Activated naive CD4-positive, alpha-beta T cell treated with anti-CD3 and anti-CD28 coated beads, Interleukin-2, amount 50 U/mL, for 24 hours (primary cell): ENCODE results near the gene GTF2F1.
"Not testable (repeated sequence)": the region's sequence is repeated elsewhere in the genome, so short reads cannot be mapped to it uniquely, and the experiment has no call there.

Experiments
- H3K27ac Mint-ChIP-seq: one replicate; pipeline ENCODE4 v1.8.0; 2021; ENCODE audit warnings: mild to moderate bottlenecking, mixed read lengths
- H3K27me3 Mint-ChIP-seq: one replicate; pipeline ENCODE4 v1.8.0; 2021; ENCODE audit warnings: mixed read lengths
- H3K36me3 Mint-ChIP-seq: one replicate; pipeline ENCODE4 v1.8.0; 2021; ENCODE audit warnings: mixed read lengths
- H3K4me1 Mint-ChIP-seq: one replicate; pipeline ENCODE4 v1.8.0; 2021; ENCODE audit warnings: mixed read lengths
- H3K4me3 Mint-ChIP-seq: one replicate; pipeline ENCODE4 v1.8.0; 2021; ENCODE audit warnings: mild to moderate bottlenecking, mixed read lengths
- H3K9me3 Mint-ChIP-seq: one replicate; pipeline ENCODE4 v1.8.0; 2021; ENCODE audit warnings: mixed read lengths

The GTF2F1 gene

DNA sequence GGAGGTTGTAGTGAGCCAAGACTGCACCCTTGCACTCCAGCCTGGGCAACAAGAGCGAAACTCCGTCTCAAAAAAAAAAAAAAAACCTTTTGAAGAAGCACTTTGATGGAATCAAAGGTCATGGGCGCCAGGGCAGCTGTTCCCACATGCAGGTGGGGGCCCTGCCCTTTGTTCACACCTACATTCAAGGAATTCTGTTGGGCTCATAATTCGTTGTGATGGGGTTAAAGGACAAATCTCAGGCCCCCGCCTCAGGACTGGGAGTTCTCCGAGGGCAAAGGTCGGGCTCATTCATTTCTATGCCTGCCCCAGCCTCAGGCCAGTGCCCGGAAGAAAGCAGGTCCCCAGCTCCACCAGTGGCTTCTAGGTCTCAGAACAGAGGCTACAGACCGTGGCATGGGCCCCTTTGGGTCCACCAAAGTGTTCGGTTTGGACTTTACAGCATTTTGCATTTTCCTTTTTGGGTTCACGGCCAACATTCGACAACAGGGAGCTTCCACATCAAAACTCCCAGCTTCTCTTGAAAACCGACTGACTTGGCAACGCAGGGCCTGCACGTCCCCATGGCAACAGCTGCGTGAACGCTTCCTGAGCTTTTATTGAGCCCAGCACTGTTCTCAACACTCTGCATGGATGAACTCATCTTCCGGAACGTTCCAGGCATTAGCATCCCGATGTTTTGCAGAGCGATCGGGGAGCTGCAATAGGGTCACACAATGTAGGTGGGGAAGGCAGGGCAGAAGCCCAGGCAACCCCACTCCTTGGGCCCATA, 10.1 kb upstream of the GTF2F1 start:
- H3K27me3 Mint-ChIP-seq: no peaks in the 10 kb centered on the region
- no peaks in the 10 kb centered on the region for H3K4me1 Mint-ChIP-seq
- H3K27ac Mint-ChIP-seq: no peak overlapping the region
- H3K9me3 Mint-ChIP-seq: no peaks in the 10 kb centered on the region
- no peak overlapping the region for H3K4me3 Mint-ChIP-seq
- H3K36me3 Mint-ChIP-seq: no peaks in the 10 kb centered on the region

DNA sequence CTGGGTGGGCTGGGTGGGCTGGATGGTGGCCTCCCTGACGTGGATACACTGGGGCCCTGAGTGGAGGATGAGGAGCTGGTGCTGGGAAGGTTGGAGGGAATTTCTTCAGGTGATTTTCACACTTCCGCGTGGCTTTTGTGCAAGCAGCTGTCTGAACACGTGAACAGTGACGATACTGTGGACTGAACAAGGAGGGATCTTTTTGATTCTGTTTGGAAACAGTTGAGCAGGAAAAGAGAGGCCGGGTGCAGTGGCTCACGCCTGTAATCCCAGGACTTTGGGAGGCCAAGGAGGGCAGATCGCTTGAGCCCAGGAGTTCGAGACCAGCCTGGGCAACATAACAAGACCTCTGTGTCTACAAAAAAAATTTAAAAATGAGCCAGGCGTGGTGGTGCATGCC, 9.1 kb upstream of the GTF2F1 start:
- Mint-ChIP-seq H3K4me1 (no peaks in the 10 kb centered on the region), H3K27me3 (no peaks in the 10 kb centered on the region), H3K4me3 (no peak overlapping the region), H3K36me3 (no peaks in the 10 kb centered on the region), H3K27ac (no peak overlapping the region), H3K9me3 (no peaks in the 10 kb centered on the region)

DNA sequence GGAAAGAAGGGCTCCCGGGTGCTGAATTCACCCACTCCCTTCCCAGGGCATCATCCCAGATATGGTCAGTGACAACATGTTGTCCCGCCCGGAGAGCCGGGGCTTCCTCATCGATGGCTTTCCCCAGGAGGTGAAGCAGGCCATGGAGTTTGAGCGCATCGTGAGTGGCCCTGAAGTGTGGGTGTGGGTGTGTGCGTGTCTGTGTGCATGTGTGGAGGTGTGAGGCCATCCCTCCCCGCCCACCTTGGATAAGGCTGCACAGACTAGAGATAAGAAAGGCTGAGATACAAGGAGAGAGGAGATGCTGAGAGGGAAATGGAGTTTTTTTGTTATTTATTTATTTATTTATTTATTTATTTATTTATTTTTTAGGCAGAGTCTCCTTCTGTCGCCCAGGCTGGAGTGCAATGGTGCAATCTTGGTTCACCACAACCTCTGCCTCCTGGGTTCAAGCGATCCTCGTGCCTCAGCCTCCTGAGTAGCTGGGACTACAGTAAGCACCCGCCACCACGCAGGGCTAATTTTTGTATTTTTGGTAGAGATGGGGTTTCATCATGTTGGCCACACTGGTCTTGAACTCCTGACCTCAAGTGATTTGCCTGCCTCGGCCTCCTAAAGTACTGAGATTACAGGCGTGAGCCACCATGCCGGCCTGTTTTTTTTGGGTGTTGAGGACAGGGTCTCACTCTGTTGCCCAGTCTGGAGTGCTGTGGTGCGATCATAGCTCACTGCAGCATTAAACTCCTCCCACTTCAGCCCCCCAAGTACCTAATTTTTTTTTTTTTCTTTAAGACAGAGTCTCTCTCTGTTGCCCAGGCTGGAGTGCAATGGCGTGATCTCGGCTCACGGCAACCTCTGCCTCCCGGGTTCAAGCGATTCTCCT, 7.3 kb upstream of the GTF2F1 start:
- H3K4me1 Mint-ChIP-seq, H3K4me3 Mint-ChIP-seq, H3K36me3 Mint-ChIP-seq, H3K9me3 Mint-ChIP-seq, H3K27me3 Mint-ChIP-seq, H3K27ac Mint-ChIP-seq: not testable (repeated sequence)

DNA sequence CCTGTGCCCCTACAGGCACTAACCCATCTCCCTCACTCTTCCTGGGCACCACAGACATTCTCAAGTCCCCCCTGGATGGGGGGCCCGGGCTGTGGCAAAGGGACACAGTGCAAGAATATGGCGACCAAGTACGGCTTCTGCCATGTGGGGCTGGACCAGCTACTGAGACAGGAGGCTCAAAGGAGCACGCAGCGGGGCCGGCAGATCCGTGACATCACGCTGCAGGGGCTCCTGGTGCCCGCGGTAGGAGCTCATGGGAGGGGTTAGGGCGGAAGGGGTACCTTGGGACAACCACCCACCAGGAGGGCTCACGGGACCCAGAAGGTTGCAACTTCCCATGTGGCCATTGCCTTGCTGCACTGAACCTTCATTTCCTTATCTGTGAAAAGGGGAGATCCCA, 3.3 kb upstream of the GTF2F1 start:
- Mint-ChIP-seq H3K9me3 (no peaks in the 10 kb centered on the region), H3K4me3 (no peak overlapping the region), H3K27me3 (no peaks in the 10 kb centered on the region), H3K4me1 (peaks cover 14% of the 10 kb centered on the region), H3K36me3 (no peaks in the 10 kb centered on the region), H3K27ac (no peak overlapping the region)

DNA sequence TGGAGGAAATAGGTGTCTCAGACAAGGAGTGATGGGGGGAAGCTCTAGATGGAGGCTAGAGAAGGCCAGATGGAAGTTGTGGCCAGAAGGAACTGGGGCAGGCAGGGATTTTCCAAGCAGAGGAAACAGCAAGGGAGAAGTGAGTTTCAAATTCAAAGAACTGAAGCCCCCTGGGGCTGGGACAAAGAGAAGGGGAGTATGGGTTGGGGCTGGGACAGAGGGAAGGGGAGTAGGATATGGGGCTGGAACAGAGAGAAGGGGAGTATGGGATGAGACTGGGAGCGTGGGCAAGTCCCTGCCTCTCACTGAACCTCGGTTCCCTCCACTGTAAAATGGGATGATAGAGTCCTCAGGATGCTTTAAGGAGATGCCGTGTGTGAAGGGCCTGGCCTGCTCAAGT, 1.9 kb upstream of the GTF2F1 start:
- H3K27ac Mint-ChIP-seq: no peak overlapping the region

DNA sequence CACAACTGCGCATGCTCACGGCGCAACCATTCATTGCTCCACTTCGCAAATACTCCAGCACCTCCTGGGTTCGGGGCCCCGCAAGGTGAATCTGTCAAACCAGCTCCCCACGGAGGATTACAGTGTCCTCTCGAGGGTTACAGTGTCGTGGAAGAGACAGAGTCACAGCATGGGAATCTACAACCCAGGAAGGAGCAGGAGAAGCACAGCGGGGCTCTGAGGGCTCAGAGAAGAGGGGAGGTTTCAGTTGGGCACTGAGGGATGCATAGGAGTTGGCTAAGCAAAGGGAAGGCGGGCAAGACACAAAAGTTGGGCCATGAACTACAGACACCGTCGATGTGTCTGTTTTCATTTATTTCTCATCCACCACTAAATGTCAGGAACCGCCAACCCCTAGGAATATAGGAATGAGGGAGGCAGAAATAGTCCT, 1.0 kb upstream of the GTF2F1 start:
- no peaks in the 10 kb centered on the region for H3K27me3 Mint-ChIP-seq
- peak overlapping the region; percentile 96 for H3K4me3 Mint-ChIP-seq
- peaks cover 18% of the 10 kb centered on the region for H3K4me1 Mint-ChIP-seq
- peak overlapping the region; percentile 97 for H3K27ac Mint-ChIP-seq
- peaks cover 2% of the 10 kb centered on the region for H3K36me3 Mint-ChIP-seq
- H3K9me3 Mint-ChIP-seq: no peaks in the 10 kb centered on the region

More for the DNA sequence above, 1.9 kb upstream of the GTF2F1 start:
- H3K36me3 Mint-ChIP-seq: peaks cover 2% of the 10 kb centered on the region
- H3K4me1 Mint-ChIP-seq: peaks cover 18% of the 10 kb centered on the region
- H3K27me3 Mint-ChIP-seq: no peaks in the 10 kb centered on the region
- H3K4me3 Mint-ChIP-seq: peak overlapping the region; percentile 47
- no peaks in the 10 kb centered on the region for H3K9me3 Mint-ChIP-seq

DNA sequence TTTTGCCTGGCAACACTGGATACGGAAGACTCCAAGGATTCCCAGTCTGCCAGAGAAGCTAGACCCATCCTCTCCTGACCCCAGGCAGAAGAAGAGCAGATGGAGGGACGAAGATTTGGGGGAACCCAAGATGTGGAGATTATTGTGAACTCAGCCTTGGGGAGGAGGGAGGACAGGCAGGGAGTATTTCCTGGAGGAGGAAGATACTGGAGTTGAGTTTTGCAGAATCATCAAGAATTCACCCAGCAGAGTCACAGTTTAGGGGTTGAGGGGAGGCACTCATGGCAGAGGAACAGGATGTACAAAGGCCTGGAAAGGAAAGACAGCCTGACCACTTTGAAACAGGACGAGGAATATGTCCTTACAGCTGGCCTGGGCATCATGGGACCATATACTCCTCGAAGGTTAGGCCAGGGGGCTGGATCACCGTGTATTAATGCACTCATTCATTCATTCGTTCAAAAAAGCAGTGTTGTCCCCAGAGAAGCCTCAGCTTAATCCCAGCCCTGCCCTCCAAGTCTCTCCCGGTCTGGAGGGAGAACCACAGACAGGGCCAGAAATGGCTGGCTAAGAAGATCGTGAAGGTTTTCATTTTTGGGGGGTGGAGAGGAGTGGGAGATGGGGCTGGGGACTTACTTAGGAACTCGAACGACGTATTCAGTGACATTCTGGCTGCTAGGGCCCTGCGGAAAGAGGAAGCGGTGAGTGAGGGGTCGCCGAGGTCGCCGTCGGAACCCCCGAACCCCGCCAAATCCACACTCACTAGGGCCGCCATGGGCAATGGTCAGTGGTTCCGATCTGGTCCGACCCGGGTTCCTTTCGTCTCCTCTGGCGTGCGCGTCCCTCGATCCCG, 517 bp downstream of the GTF2F1 start:
- no peaks in the 10 kb centered on the region for H3K27me3 Mint-ChIP-seq
- H3K9me3 Mint-ChIP-seq: no peaks in the 10 kb centered on the region
- H3K4me1 Mint-ChIP-seq: peaks cover 21% of the 10 kb centered on the region
- peak overlapping the region; percentile 96 for H3K4me3 Mint-ChIP-seq
- H3K27ac Mint-ChIP-seq: peak overlapping the region; percentile 97
- peaks cover 5% of the 10 kb centered on the region for H3K36me3 Mint-ChIP-seq

DNA sequence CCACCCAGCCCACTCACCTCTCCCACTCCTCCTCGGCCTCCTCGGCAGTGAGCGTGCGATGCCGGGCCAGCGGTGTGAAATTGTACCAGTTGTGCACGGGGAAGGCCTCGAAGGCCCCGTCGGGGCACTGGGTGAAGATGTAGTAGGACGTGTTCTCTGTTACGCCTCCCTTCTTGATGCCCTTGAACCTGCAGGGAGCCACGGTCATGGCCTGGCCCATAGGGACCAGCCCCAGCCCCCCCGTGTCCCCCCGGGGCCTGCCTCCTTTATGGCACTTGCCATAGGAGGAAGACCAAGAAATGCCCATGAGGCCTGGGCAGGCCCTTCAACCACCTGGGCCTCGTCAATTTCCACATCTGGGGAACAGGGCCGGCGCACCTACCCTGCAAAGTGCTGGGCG, 5.6 kb downstream of the GTF2F1 start:
- Mint-ChIP-seq H3K36me3 (peaks cover 7% of the 10 kb centered on the region), H3K4me3 (no peak overlapping the region), H3K9me3 (no peaks in the 10 kb centered on the region), H3K27ac (peak overlapping the region; percentile 35), H3K27me3 (no peaks in the 10 kb centered on the region), H3K4me1 (peaks cover 15% of the 10 kb centered on the region)

DNA sequence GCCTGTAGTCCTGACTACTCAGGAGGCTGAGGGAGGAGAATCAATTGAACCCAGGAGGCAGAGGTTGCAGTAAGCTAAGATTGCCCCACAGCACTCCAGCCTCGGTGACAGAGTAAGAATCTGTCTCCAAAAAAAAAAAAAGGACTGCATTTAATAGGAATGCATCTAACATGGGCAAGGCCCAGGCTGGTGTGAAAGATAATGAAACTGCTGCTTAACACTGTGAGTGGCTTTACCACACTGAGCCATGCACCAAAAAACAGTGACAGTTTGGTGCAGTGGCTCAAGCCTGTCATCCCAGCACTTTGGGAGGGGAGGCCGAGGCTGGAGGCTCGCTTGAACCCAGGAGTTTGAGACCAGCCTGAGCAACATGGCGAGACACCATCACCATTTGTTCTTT, 8.6 kb downstream of the GTF2F1 start:
- H3K4me3 Mint-ChIP-seq: no peak overlapping the region
- H3K36me3 Mint-ChIP-seq: peaks cover 15% of the 10 kb centered on the region
- H3K4me1 Mint-ChIP-seq: peaks cover 3% of the 10 kb centered on the region
- H3K27me3 Mint-ChIP-seq: no peaks in the 10 kb centered on the region
- no peaks in the 10 kb centered on the region for H3K9me3 Mint-ChIP-seq
- H3K27ac Mint-ChIP-seq: no peak overlapping the region

DNA sequence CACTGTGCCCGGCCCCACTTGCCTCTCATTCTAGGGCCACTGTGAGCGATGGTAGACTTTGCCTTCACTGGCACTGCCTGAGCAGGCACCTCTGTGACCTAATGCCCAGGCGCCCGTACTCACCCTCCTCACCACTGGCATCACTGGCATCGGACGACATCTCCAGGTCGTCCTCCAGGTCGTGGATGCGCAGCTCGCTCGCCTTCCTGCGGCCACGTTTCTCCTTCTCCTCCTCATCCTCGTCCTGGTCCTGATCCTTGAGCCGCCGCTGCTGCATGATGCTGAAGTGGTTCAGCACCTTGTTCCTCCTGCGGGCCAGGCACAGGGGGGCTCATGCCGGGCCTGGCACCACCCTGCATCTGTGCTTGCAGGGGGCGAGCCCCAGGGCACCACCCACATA, 9.8 kb downstream of the GTF2F1 start:
- peaks cover under 1% of the 10 kb centered on the region for H3K4me1 Mint-ChIP-seq
- no peaks in the 10 kb centered on the region for H3K27me3 Mint-ChIP-seq
- no peaks in the 10 kb centered on the region for H3K9me3 Mint-ChIP-seq
- peak overlapping the region; percentile 41 for H3K27ac Mint-ChIP-seq
- H3K4me3 Mint-ChIP-seq: no peak overlapping the region
- H3K36me3 Mint-ChIP-seq: peaks cover 13% of the 10 kb centered on the region

DNA sequence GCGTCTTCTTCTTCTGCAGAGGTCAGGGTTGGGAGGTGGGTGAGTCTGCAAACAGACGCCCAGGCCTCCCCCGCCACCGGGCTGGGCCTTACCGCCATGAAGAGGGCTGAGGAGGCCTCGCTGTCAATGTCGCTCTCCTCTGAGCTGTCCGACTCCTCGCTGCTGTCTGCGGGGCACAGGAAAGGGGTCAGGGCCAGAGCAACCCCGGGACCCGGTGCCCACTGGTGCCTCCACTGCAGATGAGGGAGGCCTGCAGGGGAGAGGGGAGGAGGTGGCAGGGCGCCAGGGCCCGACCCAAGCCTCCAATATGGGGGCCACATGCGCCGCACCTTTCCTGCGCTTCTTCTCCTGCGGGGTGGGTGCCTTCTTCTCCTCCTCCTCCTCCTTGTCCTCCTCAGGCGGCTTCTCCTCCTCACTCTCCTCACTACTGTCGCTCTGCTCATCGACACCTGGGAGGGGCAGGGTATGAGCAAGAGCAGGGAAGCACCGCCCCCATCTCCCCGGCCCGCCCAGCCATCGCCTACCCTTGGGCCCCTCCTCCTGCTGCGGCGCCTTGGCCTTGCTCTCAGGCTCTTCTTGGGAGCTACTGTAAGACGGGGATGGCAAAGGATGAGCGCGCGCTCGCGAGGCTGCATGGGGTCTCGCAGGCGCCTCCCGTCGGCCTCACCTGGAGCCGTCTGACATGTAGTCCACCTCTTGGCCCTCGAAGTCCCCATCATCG, 11.8 kb downstream of the GTF2F1 start:
- Mint-ChIP-seq H3K36me3 (peaks cover 12% of the 10 kb centered on the region), H3K4me1 (no peaks in the 10 kb centered on the region), H3K27me3 (no peaks in the 10 kb centered on the region), H3K27ac (no peak overlapping the region), H3K9me3 (no peaks in the 10 kb centered on the region), H3K4me3 (no peak overlapping the region)

DNA sequence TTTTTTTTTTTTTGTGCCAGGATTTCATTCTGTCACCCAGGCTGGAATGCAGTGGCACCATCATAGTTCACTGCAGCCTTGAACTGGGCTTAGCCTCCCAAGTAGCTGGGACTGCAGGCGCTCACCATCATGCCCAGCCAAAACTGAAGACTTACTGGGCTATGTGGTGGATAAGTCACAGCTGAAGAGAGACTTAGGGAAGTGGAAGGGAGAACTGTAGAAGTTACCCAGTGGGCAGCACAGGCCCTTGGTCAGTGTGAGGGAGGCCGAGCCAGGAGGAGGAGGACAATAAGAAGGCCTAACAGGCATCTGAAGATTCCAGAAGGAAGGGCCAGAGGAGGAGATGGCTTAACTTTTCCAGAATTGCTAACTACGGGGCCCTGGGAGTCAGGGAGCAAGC, 13.2 kb downstream of the GTF2F1 start:
- Mint-ChIP-seq H3K27me3 (no peaks in the 10 kb centered on the region), H3K27ac (no peak overlapping the region), H3K4me3 (no peak overlapping the region), H3K36me3 (peaks cover 12% of the 10 kb centered on the region), H3K4me1 (no peaks in the 10 kb centered on the region), H3K9me3 (no peaks in the 10 kb centered on the region)

DNA sequence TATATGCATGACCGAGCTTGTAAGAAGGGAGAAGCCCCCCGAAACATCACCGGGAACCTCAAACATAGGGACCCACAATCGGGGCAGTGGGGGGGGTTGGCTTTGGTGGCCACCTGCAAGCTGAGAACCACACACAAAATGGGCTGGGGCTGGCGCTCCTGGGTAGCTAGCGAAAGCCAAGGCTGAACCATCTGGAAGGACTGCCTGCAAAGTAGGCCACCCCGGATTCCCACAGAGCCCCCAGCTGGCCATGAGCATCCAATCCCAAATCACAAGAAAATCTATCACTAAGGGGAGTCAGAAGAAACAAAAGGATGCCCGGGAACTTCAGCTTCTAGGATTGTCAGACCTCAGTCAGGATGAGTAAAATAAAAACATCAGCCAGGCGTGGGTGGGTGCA, 14.5 kb downstream of the GTF2F1 start:
- Mint-ChIP-seq H3K4me3 (no peak overlapping the region), H3K9me3 (no peaks in the 10 kb centered on the region), H3K36me3 (peaks cover 12% of the 10 kb centered on the region), H3K4me1 (peaks cover 4% of the 10 kb centered on the region), H3K27me3 (no peaks in the 10 kb centered on the region), H3K27ac (no peak overlapping the region)

DNA sequence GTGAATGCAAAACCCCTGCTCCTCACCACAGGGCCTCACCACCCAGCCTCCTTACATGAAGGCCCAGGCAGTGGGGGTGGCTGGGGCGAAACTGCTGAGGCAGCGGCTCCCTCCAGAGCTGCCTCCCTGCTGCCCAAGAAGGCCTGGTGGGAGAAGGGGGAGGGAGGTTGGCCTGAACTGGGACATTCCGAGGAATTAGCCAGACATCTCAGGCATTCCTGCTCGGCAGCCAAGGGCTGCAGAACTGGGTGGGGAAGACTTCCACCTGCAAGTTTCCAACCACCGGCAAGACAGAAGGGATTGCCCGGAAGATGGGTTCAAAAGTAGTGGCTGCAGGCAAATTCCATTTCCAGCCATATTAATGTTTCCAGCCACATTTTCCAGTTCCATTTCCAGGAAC, 14.9 kb downstream of the GTF2F1 start:
- Mint-ChIP-seq H3K27me3 (no peaks in the 10 kb centered on the region), H3K36me3 (peaks cover 10% of the 10 kb centered on the region), H3K27ac (no peak overlapping the region), H3K9me3 (no peaks in the 10 kb centered on the region), H3K4me1 (peaks cover 4% of the 10 kb centered on the region), H3K4me3 (no peak overlapping the region)
